Measurements from ENCODE around the gene COPS9.

DNA sequence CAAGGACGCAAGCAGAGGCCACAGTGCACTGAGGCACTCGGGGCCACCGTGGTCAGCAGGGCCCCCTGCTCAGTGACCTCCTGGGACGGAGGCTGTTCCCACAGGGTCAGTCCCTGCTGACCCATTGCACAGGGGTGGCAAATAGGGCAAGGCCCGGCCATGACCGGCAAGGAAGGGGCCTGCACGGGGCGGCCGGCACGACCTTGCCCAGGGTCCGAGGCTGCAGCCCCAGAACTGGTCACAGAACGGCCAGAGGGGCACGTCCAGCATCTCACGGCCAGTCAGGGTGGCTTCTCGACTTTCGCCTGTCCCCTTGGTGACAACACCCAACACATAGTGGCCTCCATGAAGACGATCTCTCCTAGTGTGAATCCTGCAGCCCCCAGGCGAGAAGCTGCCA lies 31.9 kb upstream of the COPS9 start:
- TF ChIP-seq, protein P1, sequence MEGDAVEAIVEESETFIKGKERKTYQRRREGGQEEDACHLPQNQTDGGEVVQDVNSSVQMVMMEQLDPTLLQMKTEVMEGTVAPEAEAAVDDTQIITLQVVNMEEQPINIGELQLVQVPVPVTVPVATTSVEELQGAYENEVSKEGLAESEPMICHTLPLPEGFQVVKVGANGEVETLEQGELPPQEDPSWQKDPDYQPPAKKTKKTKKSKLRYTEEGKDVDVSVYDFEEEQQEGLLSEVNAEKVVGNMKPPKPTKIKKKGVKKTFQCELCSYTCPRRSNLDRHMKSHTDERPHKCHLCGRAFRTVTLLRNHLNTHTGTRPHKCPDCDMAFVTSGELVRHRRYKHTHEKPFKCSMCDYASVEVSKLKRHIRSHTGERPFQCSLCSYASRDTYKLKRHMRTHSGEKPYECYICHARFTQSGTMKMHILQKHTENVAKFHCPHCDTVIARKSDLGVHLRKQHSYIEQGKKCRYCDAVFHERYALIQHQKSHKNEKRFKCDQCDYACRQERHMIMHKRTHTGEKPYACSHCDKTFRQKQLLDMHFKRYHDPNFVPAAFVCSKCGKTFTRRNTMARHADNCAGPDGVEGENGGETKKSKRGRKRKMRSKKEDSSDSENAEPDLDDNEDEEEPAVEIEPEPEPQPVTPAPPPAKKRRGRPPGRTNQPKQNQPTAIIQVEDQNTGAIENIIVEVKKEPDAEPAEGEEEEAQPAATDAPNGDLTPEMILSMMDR (conservative IDR thresholded peaks at IDR 0.05 in 1 of 2, IDR thresholded peaks at IDR 0.05 in 1 of 2; ENCODE audit: extremely low read depth in 1 of 2, insufficient read depth in 1 of 2, low read depth in 1 of 2, low read length in 2 of 2) = no peak
- no peak for TF ChIP-seq EZH2 (IDR thresholded peaks at IDR 0.05; ENCODE audit: borderline replicate concordance, low read length)
